Epithelial cell of esophagus (primary cell): ENCODE data around the gene ALKBH5.

Experiments
- DNase-seq: peaks from one replicate; pipeline ENCODE4 v3.0.0; 2010; ENCODE audit warnings: low read depth
- H3K4me3 ChIP-seq: 2 replicates; pipeline ENCODE4 v1.5.1; 2011; ENCODE audit warnings: mild to moderate bottlenecking, low read length, control low read depth
- CTCF ChIP-seq: IDR thresholded peaks from 2 replicates; pipeline ENCODE4 v1.5.1; 2011; ENCODE audit warnings: low read depth, mild to moderate bottlenecking, low read length, control low read depth, inconsistent platforms; ENCODE audit not compliant: insufficient read depth; ENCODE audit errors: missing control alignments

The ALKBH5 gene

GRCh38 chr17:18146259-18146658, 37.4 kb upstream of the ALKBH5 start:
- H3K4me3 ChIP-seq: no peak overlapping the region

GRCh38 chr17:18146980-18147379, 36.6 kb upstream of the ALKBH5 start:
- no peak for TF ChIP-seq CTCF
- no peak for DNase-seq
- no peak overlapping the region for H3K4me3 ChIP-seq

More at GRCh38 chr17:18146259-18146658, 37.4 kb upstream of the ALKBH5 start:
- no peak for DNase-seq
- TF ChIP-seq CTCF: no peak

GRCh38 chr17:18148586-18148985, 35.0 kb upstream of the ALKBH5 start:
- TF ChIP-seq CTCF: no peak
- DNase-seq: no peak
- no peak overlapping the region for H3K4me3 ChIP-seq

GRCh38 chr17:18151290-18151689, 32.3 kb upstream of the ALKBH5 start:
- no peak overlapping the region for H3K4me3 ChIP-seq
- TF ChIP-seq CTCF: no peak
- no peak for DNase-seq

GRCh38 chr17:18155179-18155578, 28.4 kb upstream of the ALKBH5 start:
- TF ChIP-seq CTCF: no peak
- H3K4me3 ChIP-seq: no peak overlapping the region
- no peak for DNase-seq

GRCh38 chr17:18156171-18156975, 27.3 kb upstream of the ALKBH5 start:
- TF ChIP-seq CTCF: no peak
- peak; percentile 34 for DNase-seq
- no peak overlapping the region for H3K4me3 ChIP-seq

- H3K4me3 ChIP-seq: no peak overlapping the region
- no peak for TF ChIP-seq CTCF
- no peak for DNase-seq
These were observed 26.7 kb upstream of the ALKBH5 start for GRCh38 chr17:18156976-18157280.
